Neural cell (in vitro differentiated cells): ENCODE data around the gene ETV3. TPM values are rescaled to one million over a fixed set of nuclear protein-coding genes. Genes with fewer than 3 reads are reported as not detected.

Experiments used
- H2AFZ ChIP-seq: fragments of 200-600, 300-800 bp; sonication (generic), shearing (Covaris generic); 2 replicates; pipeline ENCODE4 v1.6.0; 2014; ENCODE audit warnings: low read depth, mild to moderate bottlenecking, antibody characterized with exemption, low read length, moderate library complexity
- H3F3A ChIP-seq: fragments of 200-600 bp; shearing (Covaris generic); 2 replicates; pipeline ENCODE4 v1.6.1; 2016; ENCODE audit warnings: mild to moderate bottlenecking, moderate library complexity, mixed read lengths, antibody characterized with exemption, low read length; ENCODE audit not compliant: insufficient read depth, poor library complexity, severe bottlenecking
- H3K27ac ChIP-seq: fragments of 200-600, 300-800 bp; sonication (generic), shearing (Covaris generic); 2 replicates; pipeline ENCODE4 v1.5.1; 2014; ENCODE audit warnings: mild to moderate bottlenecking, low read length, moderate library complexity
- H3K27me3 ChIP-seq: fragments of 300-800, 200-600 bp; sonication (generic), shearing (Covaris generic); 2 replicates; pipeline ENCODE4 v1.6.0; 2014; ENCODE audit warnings: mild to moderate bottlenecking, low read depth, low read length, moderate library complexity; ENCODE audit not compliant: insufficient read depth
- H3K36me3 ChIP-seq: fragments of 300-800, 200-600 bp; sonication (generic), shearing (Covaris generic); 2 replicates; pipeline ENCODE4 v1.5.1; 2014; ENCODE audit warnings: mild to moderate bottlenecking, antibody characterized with exemption, low read length, moderate library complexity; ENCODE audit not compliant: insufficient read depth
- H3K4me2 ChIP-seq: fragments of 300-800, 200-600 bp; sonication (generic), shearing (Covaris generic); 2 replicates; pipeline ENCODE4 v1.6.0; 2014; ENCODE audit warnings: mild to moderate bottlenecking, low read length
- H3K4me3 ChIP-seq: fragments of 300-800, 200-600 bp; sonication (generic), shearing (Covaris generic); 2 replicates; pipeline ENCODE4 v1.5.1; 2014; ENCODE audit warnings: mild to moderate bottlenecking, low read length, moderate library complexity
- H3K79me2 ChIP-seq: fragments of 200-600 bp; shearing (Covaris generic); replicated peaks from 2 replicates; pipeline ENCODE4 v1.6.0; 2014; ENCODE audit warnings: mild to moderate bottlenecking, low read length, moderate library complexity; ENCODE audit not compliant: insufficient read depth
- H3K9ac ChIP-seq: fragments of 300-800, 200-600 bp; sonication (generic), shearing (Covaris generic); 2 replicates; pipeline ENCODE4 v1.6.1; 2016; ENCODE audit warnings: mild to moderate bottlenecking, low read length, mixed read lengths
- H3K9me2 ChIP-seq: fragments of 200-600 bp; shearing (Covaris generic); 2 replicates; pipeline ENCODE4 v1.6.1; 2016; ENCODE audit warnings: mild to moderate bottlenecking, low read length, mixed read lengths; ENCODE audit not compliant: insufficient read depth
- H3K9me3 ChIP-seq: fragments of 200-600, 300-800 bp; sonication (generic), shearing (Covaris generic); 2 replicates; pipeline ENCODE4 v1.6.1; 2016; ENCODE audit warnings: mild to moderate bottlenecking, mixed run types, low read length, moderate library complexity, mixed read lengths
- H4K20me1 ChIP-seq: fragments of 200-600 bp; shearing (Covaris generic); 2 replicates; pipeline ENCODE4 v1.6.1; 2016; ENCODE audit warnings: mild to moderate bottlenecking, mixed run types; ENCODE audit not compliant: insufficient read depth
- CTCF ChIP-seq: fragments of 450-650 bp; IDR thresholded peaks from 2 replicates; pipeline ENCODE4 v1.5.1; 2014; ENCODE audit warnings: antibody characterized with exemption, mild to moderate bottlenecking, moderate library complexity; ENCODE audit not compliant: poor library complexity, severe bottlenecking
- EP300 ChIP-seq: fragments of 450-650 bp; conservative IDR thresholded peaks from 2 replicates; pipeline ENCODE4 v1.6.1; 2014; ENCODE audit warnings: antibody characterized with exemption, mild to moderate bottlenecking, moderate library complexity; ENCODE audit not compliant: poor library complexity, severe bottlenecking
- EZH2 ChIP-seq: fragments of 200-600, 300-800 bp; shearing (Covaris generic), sonication (generic); IDR thresholded peaks from 2 replicates; pipeline ENCODE4 v1.6.1; 2014; ENCODE audit warnings: antibody characterized with exemption, low read length, borderline replicate concordance, mild to moderate bottlenecking; ENCODE audit not compliant: insufficient read depth, poor library complexity, severe bottlenecking
- MXI1 ChIP-seq: fragments of 450-650 bp; conservative IDR thresholded peaks from 2 replicates; pipeline ENCODE4 v1.6.1; 2014; ENCODE audit warnings: antibody characterized with exemption, mild to moderate bottlenecking; ENCODE audit not compliant: poor library complexity, severe bottlenecking
- POLR2AphosphoS5 ChIP-seq: IDR thresholded peaks from 2 replicates; pipeline ENCODE4 v1.6.1; 2012
- RAD21 ChIP-seq: fragments of 450-650 bp; conservative IDR thresholded peaks from 2 replicates; pipeline ENCODE4 v1.6.1; 2014; ENCODE audit warnings: antibody characterized with exemption, mild to moderate bottlenecking, moderate library complexity
- REST ChIP-seq: IDR thresholded peaks from 2 replicates; pipeline ENCODE4 v1.6.1; 2012; ENCODE audit warnings: borderline replicate concordance
- SMC3 ChIP-seq: fragments of 450-650 bp; conservative IDR thresholded peaks from 2 replicates; pipeline ENCODE4 v1.6.1; 2014; ENCODE audit warnings: antibody characterized with exemption, mild to moderate bottlenecking, moderate library complexity; ENCODE audit not compliant: poor library complexity
- TAF1 ChIP-seq: IDR thresholded peaks from 2 replicates; pipeline ENCODE4 v1.6.1; 2012; ENCODE audit warnings: low read depth
- polyA minus RNA-seq: library from RNA; depleted of rRNA, polyadenylated mRNA; stranded (reverse); fragments of >200 nt; gene quantifications from 2 replicates; pipeline ENCODE4 v1.2.3, GENCODE V29; 2014
- polyA plus RNA-seq: library from polyadenylated mRNA; depleted of rRNA; stranded (reverse); fragments of >200 nt; gene quantifications from 2 replicates; pipeline ENCODE4 v1.2.3, GENCODE V29; 2014

Gene ETV3
- polyA plus RNA-seq (7.6 and 9.9 TPM in 2 replicates), polyA minus RNA-seq (36.3 and 39.4 TPM in 2 replicates)

GRCh38 chr1:157138220-157139051 lies at the start of gene ETV3:
TSS of gene ETV3 (minus strand) at chr1:157138395. CDS start at chr1:157136352, 2,043 bp downstream.
- Histone ChIP-seq H3K9me3 (no peaks in the 10 kb centered on the region), H3K9ac (peak within 1 kb of the TSS; percentile 95), H4K20me1 (peaks cover 3% of the 10 kb centered on the region), H3K27ac (peak within 1 kb of the TSS; percentile 95), H2AFZ (peak within 1 kb of the TSS; percentile 74), H3K79me2 (peaks cover 17% of the 10 kb centered on the region), H3F3A (no peaks in the 10 kb centered on the region), H3K9me2 (no peaks in the 10 kb centered on the region), H3K4me3 (peak within 1 kb of the TSS; percentile 92), H3K4me2 (peak within 1 kb of the TSS; percentile 99), H3K27me3 (no peaks in the 10 kb centered on the region), H3K36me3 (peaks cover 4% of the 10 kb centered on the region)
- TF ChIP-seq POLR2AphosphoS5 (peak; percentile 94), MXI1 (peak; percentile 69), TAF1 (peak; percentile 20), SMC3 (peak; percentile 40), EP300 (peak; percentile 78), RAD21 (no peak), CTCF (no peak), REST (peak; percentile 60), EZH2 (no peak)

- H3K36me3 ChIP-seq, result no peaks in the 10 kb centered on the region
- no peak for TF ChIP-seq REST
- no peak for TF ChIP-seq MXI1
- no peak for TF ChIP-seq SMC3
- TF ChIP-seq POLR2AphosphoS5, result no peak
- TF ChIP-seq EP300, result no peak
- no peak for TF ChIP-seq RAD21
- TF ChIP-seq CTCF, result no peak
- TF ChIP-seq TAF1, result no peak
- no peak for TF ChIP-seq EZH2
Measured at GRCh38 chr1:157186281-157186992, 48.2 kb upstream of the ETV3 start.

More at GRCh38 chr1:157186281-157186992, 48.2 kb upstream of the ETV3 start:
- Histone ChIP-seq H3K9ac (no peak overlapping the region), H3K27ac (no peak overlapping the region), H3K9me3 (no peaks in the 10 kb centered on the region), H4K20me1 (no peaks in the 10 kb centered on the region), H3K4me2 (no peak overlapping the region), H3F3A (no peaks in the 10 kb centered on the region), H3K4me3 (no peak overlapping the region), H3K27me3 (no peaks in the 10 kb centered on the region), H2AFZ (no peak overlapping the region), H3K79me2 (no peaks in the 10 kb centered on the region), H3K9me2 (no peaks in the 10 kb centered on the region)
